K562 (cell line): Measurements from ENCODE around the gene ACVR2B.

ENCODE experiments used
- TOE1 ChIP-seq, 2 experiments: fragments of 450-650 bp in 1 of 2; sonication (generic) in 1 of 2; formaldehyde crosslinking in 1 of 2; IDR thresholded peaks; 2 replicates each; pipeline versions ENCODE4 v1.7.1 to v1.8.0; 2016 to 2022; ENCODE audit warnings: borderline replicate concordance in 2 of 2, mild to moderate bottlenecking in 2 of 2, antibody characterized with exemption in 1 of 2, inconsistent platforms in 1 of 2, low read depth in 1 of 2, missing genetic modification reagents in 1 of 2, moderate library complexity in 1 of 2
- TF ChIP-seq, protein P1 (sequence below): IDR thresholded peaks from 2 replicates; pipeline ENCODE4 v1.6.1; 2012; ENCODE audit warnings: low read depth, low read length, improper control_type of control experiment, borderline replicate concordance

DNA sequence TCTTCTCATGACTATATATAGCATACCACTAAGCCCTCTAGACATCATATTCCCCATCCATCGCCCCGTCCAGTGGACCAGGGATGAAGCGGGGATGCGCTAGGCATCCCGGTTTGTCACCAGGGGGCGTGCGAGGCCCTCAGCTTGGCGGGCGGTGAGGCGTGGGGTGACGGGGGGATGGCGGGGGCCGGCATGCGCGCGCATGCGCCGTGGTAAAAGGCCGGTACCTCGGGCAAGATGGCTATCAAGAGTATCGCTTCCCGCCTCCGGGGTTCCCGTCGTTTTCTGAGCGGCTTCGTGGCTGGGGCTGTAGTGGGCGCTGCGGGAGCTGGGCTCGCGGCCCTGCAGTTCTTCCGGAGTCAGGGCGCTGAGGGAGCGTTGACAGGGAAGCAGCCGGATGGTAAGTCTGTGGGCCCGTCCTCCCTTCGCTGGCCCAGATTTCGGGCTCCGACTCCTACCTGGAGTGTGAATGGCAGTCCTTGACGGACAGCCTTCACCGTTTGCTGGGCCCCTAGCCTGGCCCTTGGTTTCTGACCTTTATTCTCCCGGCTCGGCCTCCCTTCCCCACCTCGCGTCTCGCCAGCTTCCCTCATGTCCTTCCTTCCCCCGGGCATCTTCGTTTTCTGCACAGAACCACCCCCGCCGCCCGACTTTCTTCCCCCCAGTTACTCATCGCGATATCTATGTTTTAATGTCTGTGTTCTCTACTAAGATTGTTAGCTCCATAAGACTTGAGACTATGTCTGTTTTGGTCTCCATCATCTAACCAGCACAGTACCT is 42.6 kb downstream of the ACVR2B start, which contains the start of gene EXOG:
- TF ChIP-seq TOE1 (IDR thresholded peaks at IDR 0.05; ENCODE audit: borderline replicate concordance) (peak; percentile 67), TOE1 (CRISPR knock-in tag; IDR thresholded peaks at IDR 0.05; ENCODE audit: borderline replicate concordance, low read depth) (no peak; the same call in 1 of the 2 replicates)
- TF ChIP-seq, protein P1, sequence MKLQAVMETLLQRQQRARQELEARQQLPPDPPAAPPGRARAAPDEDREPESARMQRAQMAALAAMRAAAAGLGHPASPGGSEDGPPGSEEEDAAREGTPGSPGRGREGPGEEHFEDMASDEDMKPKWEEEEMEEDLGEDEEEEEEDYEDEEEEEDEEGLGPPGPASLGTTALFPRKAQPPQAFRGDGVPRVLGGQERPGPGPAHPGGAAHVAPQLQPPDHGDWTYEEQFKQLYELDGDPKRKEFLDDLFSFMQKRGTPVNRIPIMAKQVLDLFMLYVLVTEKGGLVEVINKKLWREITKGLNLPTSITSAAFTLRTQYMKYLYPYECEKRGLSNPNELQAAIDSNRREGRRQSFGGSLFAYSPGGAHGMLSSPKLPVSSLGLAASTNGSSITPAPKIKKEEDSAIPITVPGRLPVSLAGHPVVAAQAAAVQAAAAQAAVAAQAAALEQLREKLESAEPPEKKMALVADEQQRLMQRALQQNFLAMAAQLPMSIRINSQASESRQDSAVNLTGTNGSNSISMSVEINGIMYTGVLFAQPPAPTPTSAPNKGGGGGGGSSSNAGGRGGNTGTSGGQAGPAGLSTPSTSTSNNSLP, result no peak
